ENCODE measurements around the gene ZMAT1.

DNA sequence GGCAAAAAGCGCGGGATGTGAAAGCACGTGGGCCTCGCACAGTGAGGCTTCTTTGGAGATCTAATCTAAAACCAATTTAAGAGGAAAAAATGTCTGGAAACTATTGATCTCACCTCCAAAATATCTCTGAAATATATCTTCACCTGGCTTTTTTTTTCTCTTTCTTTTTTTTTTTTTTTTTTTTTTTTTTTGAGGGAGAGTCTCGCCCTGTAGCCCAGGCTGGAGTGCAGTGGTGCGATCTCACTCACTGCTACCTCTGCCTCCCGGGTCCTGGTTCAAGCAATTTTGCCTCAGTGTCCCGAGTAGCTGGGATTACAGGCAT, 383 bp upstream of the ZMAT1 start:
- TF ChIP-seq, protein P1, sequence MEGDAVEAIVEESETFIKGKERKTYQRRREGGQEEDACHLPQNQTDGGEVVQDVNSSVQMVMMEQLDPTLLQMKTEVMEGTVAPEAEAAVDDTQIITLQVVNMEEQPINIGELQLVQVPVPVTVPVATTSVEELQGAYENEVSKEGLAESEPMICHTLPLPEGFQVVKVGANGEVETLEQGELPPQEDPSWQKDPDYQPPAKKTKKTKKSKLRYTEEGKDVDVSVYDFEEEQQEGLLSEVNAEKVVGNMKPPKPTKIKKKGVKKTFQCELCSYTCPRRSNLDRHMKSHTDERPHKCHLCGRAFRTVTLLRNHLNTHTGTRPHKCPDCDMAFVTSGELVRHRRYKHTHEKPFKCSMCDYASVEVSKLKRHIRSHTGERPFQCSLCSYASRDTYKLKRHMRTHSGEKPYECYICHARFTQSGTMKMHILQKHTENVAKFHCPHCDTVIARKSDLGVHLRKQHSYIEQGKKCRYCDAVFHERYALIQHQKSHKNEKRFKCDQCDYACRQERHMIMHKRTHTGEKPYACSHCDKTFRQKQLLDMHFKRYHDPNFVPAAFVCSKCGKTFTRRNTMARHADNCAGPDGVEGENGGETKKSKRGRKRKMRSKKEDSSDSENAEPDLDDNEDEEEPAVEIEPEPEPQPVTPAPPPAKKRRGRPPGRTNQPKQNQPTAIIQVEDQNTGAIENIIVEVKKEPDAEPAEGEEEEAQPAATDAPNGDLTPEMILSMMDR (IDR thresholded peaks at IDR 0.05; ENCODE audit: low read depth, low read length) = no peak
- TF ChIP-seq POLR2A (IDR thresholded peaks at IDR 0.05; ENCODE audit: extremely low read depth, insufficient read length) (no peak), MYC (IDR thresholded peaks at IDR 0.05; ENCODE audit: low read depth, low read length) (no peak)
- TF ChIP-seq, protein P2, sequence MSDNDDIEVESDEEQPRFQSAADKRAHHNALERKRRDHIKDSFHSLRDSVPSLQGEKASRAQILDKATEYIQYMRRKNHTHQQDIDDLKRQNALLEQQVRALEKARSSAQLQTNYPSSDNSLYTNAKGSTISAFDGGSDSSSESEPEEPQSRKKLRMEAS (IDR thresholded peaks at IDR 0.05; ENCODE audit: low read depth, low read length) = no peak

Data from NB4 (cell line).